Measurements from ENCODE around the gene RNF151. TPM values are rescaled to one million over a fixed set of nuclear protein-coding genes. Genes with fewer than 3 reads are reported as not detected.

The RNF151 gene
- total RNA-seq, 8 experiments from 2014 or later, result 0.16 TPM; not detected in 7

DNA sequence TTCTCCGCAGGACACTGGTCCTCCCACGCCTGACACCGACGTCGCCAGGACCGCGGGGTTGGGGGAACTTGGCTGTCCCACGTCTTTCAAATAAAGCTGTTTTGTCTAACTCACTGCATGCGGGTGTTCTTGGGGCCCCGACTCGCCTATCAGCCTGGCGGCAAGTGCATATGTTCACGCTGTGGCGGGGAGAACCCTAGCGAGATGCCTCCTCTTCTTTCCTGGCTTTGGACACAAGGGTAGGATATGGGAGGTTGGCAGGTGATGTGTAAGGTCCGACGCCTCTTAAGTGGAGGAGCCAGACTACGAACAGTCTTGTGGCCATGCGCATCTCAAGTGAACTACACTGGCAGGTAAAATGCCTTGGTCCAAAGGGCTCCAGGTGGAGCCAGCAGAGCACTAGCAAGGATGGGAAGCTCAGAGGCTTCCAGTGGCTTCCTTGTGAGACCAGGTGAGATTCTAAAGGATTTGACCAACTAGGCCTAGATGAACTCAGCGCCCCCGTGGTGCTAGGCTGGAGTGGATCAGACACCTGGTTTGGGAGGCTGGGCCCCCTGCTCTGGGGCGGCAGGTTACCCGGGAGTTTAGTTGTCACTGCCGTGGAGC lies 1.2 kb upstream of the RNF151 start:
- peak overlapping the region; percentile 69 to 96 (median 89) for H3K4me3 ChIP-seq
- no peak for ATAC-seq (replicated peaks in 6 of 8)
- peaks cover 20 to 21% of the 10 kb centered on the region in 2 donors for H3K4me1 ChIP-seq (replicated peaks in 1 of 2)
- in situ Hi-C loops (cut with MboI; ENCODE audit: low pct_unique_long_range_greater_than_20kb in 2 of 9, low sequenced_read_pairs in 9 of 9, unreplicated experiment in 9 of 9), result no loop called here
- WGBS, 10 experiments, result 0 to 61% (median 11%) methylated on average over 1 to 12 of the region's 24 CpGs; no CpG with 5 or more reads in 5 of the 10 experiments
- H3K27ac ChIP-seq, result peak overlapping the region; percentile 88 to 94

DNA sequence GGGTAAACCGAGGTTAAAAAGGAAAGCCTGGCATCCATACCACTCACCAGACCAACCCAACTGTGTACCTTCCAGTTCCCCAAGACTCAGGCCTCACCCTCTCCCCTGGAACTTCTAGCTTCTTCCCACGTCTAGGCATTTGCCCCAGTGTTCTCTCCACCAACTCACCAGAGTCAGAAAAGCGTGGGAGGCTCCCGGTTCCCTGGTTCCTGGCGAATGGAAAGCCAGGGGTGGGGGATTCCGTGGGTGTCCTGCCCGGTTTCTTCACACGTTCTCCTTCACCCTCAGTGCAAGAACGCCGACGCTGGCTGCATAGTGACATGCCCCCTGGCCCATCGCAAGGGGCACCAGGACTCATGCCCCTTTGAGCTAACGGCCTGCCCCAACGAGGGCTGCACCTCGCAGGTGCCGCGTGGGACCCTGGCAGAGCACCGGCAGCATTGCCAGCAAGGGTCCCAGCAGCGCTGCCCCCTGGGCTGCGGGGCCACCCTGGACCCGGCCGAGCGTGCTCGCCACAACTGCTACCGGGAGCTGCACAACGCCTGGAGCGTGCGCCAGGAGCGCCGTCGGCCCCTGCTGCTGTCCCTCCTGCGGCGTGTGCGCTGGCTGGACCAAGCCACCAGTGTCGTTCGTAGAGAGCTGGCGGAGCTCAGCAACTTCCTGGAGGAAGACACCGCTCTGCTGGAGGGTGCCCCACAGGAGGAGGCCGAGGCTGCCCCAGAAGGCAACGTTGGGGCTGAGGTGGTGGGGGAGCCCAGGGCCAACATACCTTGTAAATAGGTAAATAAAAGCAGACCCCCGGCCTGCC lies 1.7 kb downstream of the RNF151 start:
- peaks cover 16 to 24% of the 10 kb centered on the region in 2 donors for H3K4me1 ChIP-seq (replicated peaks in 1 of 2)
- in situ Hi-C loops (cut with MboI; ENCODE audit: low pct_unique_long_range_greater_than_20kb in 2 of 9, low sequenced_read_pairs in 9 of 9, unreplicated experiment in 9 of 9), result no loop called here
- WGBS, 10 experiments, result 73 to 100% (median 78%) methylated on average over 1 to 14 of the region's 41 CpGs; no CpG with 5 or more reads in 6 of the 10 experiments
- ATAC-seq (replicated peaks in 6 of 8), result no peak
- no peak overlapping the region for H3K27ac ChIP-seq
- no peak overlapping the region for H3K4me3 ChIP-seq

GRCh38 chr16:1971796-1972489 lies 5.3 kb downstream of the RNF151 start, which contains the start of gene TBL3:
TBL3 (plus strand) TSS chr16:1972053; CDS start chr16:1972165, 112 bp downstream.
- in situ Hi-C loops (cut with MboI; ENCODE audit: low pct_unique_long_range_greater_than_20kb in 2 of 9, low sequenced_read_pairs in 9 of 9, unreplicated experiment in 9 of 9), result no loop called here
- peak; percentile 80 to 92 (median 88) for ATAC-seq (replicated peaks in 6 of 8)
- Histone ChIP-seq H3K4me3 (peak within 1 kb of the TSS; percentile 81 to 98 (median 92)), H3K4me1 (replicated peaks in 1 of 2) (peaks cover 5 to 15% of the 10 kb centered on the region in 2 donors), H3K27ac (peak within 1 kb of the TSS; percentile 96)
- WGBS, 10 experiments, result 0 to 2% (median 0%) methylated on average over 1 to 25 of the region's 78 CpGs; no CpG with 5 or more reads in 5 of the 10 experiments

- peak overlapping the region; percentile 81 to 98 (median 92) for H3K4me3 ChIP-seq
- 0 to 6% (median 0%) methylated on average over 2 to 20 of the region's 22 CpGs; no CpG with 5 or more reads in 7 of the 10 experiments for WGBS, 10 experiments
- H3K27ac ChIP-seq, result peak overlapping the region; percentile 96
- in situ Hi-C loops (cut with MboI; ENCODE audit: low pct_unique_long_range_greater_than_20kb in 2 of 9, low sequenced_read_pairs in 9 of 9, unreplicated experiment in 9 of 9), result no loop called here
- ATAC-seq (replicated peaks in 6 of 8), result peak; percentile 2 to 58 (median 11)
- peaks cover 5 to 15% of the 10 kb centered on the region in 2 donors for H3K4me1 ChIP-seq (replicated peaks in 1 of 2)
Observed at GRCh38 chr16:1972490-1972877, 5.8 kb downstream of the RNF151 start.

DNA sequence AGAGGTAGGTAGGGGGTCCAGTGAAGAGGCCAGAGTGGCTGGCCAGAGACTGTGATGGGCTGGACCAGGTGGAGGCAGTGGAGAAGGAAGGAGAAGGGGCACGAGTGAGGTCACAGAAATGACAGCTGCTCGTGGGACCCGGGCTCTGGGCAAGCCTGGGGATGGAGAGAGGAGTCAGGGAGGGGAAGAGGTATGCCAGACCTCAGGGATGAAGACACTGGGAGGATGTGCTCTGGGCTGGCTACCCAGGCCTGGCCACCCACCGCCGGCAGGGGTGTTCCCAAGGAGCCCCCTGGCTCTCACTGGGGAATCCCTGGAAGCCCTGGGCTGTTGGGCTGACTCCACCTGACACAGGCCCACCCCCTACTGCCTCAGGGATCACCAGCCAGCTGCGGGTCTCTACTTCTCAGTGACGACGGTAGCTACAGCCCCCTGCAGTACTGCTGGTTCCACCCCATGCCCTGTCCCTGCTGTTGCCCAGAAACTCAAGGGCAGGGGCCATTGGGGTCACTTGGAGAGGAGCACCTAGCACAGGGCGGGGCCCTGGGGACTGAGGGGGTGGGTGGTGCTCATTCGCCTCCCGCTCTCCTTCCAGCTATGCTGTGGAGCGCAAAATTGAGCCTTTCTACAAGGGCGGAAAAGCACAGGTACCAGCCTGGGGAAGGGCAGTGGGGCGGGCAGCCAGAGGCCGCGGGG lies 7.0 kb downstream of the RNF151 start:
- ATAC-seq (replicated peaks in 6 of 8), result no peak
- WGBS, 10 experiments, result 67 to 87% (median 79%) methylated on average over 3 of the region's 16 CpGs; no CpG with 5 or more reads in 7 of the 10 experiments
- no peak overlapping the region for H3K27ac ChIP-seq
- in situ Hi-C loops (cut with MboI; ENCODE audit: low pct_unique_long_range_greater_than_20kb in 2 of 9, low sequenced_read_pairs in 9 of 9, unreplicated experiment in 9 of 9), result no loop called here
- H3K4me1 ChIP-seq (replicated peaks in 1 of 2), result peaks cover 5 to 15% of the 10 kb centered on the region in 2 donors
- H3K4me3 ChIP-seq, result no peak overlapping the region

- in situ Hi-C loops (cut with MboI; ENCODE audit: low pct_unique_long_range_greater_than_20kb in 2 of 9, low sequenced_read_pairs in 9 of 9, unreplicated experiment in 9 of 9), result no loop called here
- no peak overlapping the region for H3K27ac ChIP-seq
- no peak overlapping the region for H3K4me3 ChIP-seq
- 91 to 100% (median 100%) methylated on average over 1 to 13 of the region's 42 CpGs; no CpG with 5 or more reads in 5 of the 10 experiments for WGBS, 10 experiments
- peaks cover 5 to 15% of the 10 kb centered on the region in 2 donors for H3K4me1 ChIP-seq (replicated peaks in 1 of 2)
- ATAC-seq (replicated peaks in 6 of 8), result no peak
Observed at GRCh38 chr16:1974157-1975070, 7.8 kb downstream of the RNF151 start.

DNA sequence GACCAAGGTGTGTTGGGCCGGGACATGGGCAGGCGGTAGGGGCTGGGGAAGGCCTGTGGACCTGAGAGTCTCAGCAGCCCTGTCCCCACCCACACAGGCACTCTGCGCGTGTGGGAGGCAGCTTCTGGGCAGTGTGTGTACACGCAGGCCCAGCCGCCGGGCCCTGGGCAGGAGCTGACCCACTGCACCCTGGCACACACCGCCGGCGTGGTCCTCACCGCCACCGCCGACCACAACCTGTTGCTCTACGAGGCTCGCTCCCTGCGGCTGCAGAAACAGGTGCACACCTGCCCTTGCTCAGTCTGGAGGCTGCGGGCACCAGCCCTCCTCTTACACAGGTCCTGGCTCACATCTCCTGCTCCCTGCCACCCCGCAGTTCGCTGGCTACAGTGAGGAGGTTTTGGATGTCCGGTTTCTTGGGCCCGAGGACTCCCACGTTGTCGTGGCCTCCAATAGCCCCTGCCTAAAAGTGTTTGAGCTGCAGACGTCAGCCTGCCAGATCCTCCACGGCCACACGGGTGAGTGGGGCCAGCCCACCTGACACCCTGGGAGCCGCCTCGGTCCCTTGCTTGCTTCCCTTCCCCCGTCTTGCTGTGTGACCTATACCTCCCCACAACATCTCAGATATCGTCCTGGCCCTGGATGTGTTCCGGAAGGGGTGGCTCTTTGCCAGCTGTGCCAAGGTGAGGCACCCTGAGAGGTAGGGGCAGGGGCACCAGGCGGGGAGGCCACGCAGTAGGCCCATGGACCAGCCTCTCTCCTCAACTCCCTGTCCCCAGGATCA lies 9.0 kb downstream of the RNF151 start:
- Histone ChIP-seq H3K4me3 (no peak overlapping the region), H3K4me1 (replicated peaks in 1 of 2) (peaks cover 5 to 25% of the 10 kb centered on the region in 2 donors), H3K27ac (no peak overlapping the region)
- in situ Hi-C loops (cut with MboI; ENCODE audit: low pct_unique_long_range_greater_than_20kb in 2 of 9, low sequenced_read_pairs in 9 of 9, unreplicated experiment in 9 of 9), result no loop called here
- WGBS, 10 experiments, result 80 to 96% (median 89%) methylated on average over 4 to 5 of the region's 33 CpGs; no CpG with 5 or more reads in 5 of the 10 experiments
- no peak for ATAC-seq (replicated peaks in 6 of 8)

DNA sequence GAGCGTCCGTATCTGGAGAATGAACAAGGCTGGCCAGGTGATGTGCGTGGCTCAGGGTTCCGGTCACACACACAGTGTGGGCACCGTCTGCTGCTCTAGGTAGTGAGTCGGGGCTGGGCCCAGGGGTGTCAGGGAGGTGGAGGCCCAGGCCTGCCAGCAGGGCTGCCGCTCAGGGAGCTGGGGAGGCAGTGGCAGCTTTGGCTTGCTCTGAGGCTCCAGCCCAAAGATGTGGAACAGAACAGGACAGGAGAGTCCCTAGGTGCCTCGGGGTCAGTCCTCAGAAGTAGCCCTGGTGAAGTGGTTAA lies 9.5 kb downstream of the RNF151 start:
- no peak overlapping the region for H3K4me3 ChIP-seq
- no peak overlapping the region for H3K27ac ChIP-seq
- ATAC-seq (replicated peaks in 6 of 8), result no peak
- peaks cover under 1 to 20% of the 10 kb centered on the region in 2 donors for H3K4me1 ChIP-seq (replicated peaks in 1 of 2)
- in situ Hi-C loops (cut with MboI; ENCODE audit: low pct_unique_long_range_greater_than_20kb in 2 of 9, low sequenced_read_pairs in 9 of 9, unreplicated experiment in 9 of 9), result no loop called here
- WGBS, 10 experiments, result no CpG with 5 or more reads among the region's 8 CpGs

- no peak overlapping the region for H3K27ac ChIP-seq
- peaks cover 0 to 18% of the 10 kb centered on the region in 2 donors for H3K4me1 ChIP-seq (replicated peaks in 1 of 2)
- in situ Hi-C loops (cut with MboI; ENCODE audit: low pct_unique_long_range_greater_than_20kb in 2 of 9, low sequenced_read_pairs in 9 of 9, unreplicated experiment in 9 of 9), result no loop called here
- no CpG with 5 or more reads among the region's 33 CpGs for WGBS, 10 experiments
- ATAC-seq (replicated peaks in 6 of 8), result no peak
- H3K4me3 ChIP-seq, result no peak overlapping the region
Observed at GRCh38 chr16:1976951-1977874, 10.6 kb downstream of the RNF151 start.

DNA sequence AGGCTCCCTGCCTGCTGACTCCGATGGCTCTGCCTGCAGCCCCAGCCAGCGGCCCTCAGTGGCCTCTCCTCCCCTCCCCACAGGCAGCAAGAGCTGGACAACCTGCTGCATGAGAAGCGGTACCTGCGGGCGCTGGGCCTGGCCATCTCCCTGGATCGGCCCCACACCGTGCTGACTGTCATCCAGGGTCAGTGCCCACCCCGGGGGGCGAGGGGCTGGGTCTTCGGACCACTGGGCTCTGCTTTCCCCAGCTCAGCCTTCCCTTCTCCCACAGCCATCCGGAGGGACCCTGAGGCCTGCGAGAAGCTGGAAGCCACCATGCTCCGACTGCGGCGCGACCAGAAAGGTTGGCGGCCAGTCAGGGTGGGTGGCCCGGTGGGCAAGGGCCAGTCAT lies 11.2 kb downstream of the RNF151 start:
- in situ Hi-C loops (cut with MboI; ENCODE audit: low pct_unique_long_range_greater_than_20kb in 2 of 9, low sequenced_read_pairs in 9 of 9, unreplicated experiment in 9 of 9), result no loop called here
- H3K27ac ChIP-seq, result no peak overlapping the region
- H3K4me3 ChIP-seq, result no peak overlapping the region
- 90 to 100% (median 100%) methylated on average over 1 to 2 of the region's 18 CpGs; no CpG with 5 or more reads in 7 of the 10 experiments for WGBS, 10 experiments
- no peak for ATAC-seq (replicated peaks in 6 of 8)
- peaks cover 0 to 16% of the 10 kb centered on the region in 2 donors for H3K4me1 ChIP-seq (replicated peaks in 1 of 2)

Measured in motor neuron (in vitro differentiated cells).